GM18520 (cell line): ENCODE data around the gene NDUFAF2.

ENCODE experiments used
- ATAC-seq: cut with Tn5 transposase; IDR thresholded peaks from one replicate; pipeline ENCODE4 v1.9.1; 2021; ENCODE audit not compliant: unreplicated experiment

The NDUFAF2 gene

DNA sequence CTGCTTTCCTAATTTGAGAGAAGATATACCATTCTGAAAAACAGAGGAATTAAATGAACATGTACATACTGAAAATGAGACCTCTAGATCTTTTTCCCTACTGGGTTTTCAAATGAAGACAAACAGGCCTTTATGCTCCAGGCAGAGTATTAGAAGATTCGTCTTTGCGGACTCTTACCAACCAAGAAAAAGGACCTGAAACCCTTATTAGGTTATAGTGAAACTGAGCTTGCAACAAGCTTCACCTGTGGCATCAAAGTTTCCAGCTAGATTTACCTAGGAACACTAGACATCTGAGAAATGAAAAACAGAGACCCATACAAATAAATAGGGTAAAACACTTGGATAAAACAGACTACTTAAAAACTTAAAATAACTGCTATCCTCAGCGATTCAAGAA lies 171.0 kb downstream of the NDUFAF2 start:
- ATAC-seq: no peak

DNA sequence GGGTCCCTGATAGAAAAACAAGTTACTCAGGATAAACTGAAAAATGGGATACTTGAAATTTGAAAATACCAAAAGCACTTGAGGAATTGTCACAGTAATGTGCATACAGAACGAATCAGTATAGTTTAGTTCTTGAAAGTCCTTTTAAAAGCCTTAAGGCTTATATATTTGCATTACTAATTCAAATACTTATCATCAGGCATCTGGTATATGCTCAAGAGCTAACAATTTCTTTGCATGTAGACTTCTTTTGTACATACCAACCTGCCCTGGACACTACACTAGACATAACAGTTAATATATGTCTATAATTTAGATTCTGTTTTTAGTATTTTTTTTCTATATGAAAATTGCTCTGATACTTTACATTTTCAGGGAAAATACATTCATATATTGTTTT lies 174.1 kb downstream of the NDUFAF2 start:
- ATAC-seq: no peak

DNA sequence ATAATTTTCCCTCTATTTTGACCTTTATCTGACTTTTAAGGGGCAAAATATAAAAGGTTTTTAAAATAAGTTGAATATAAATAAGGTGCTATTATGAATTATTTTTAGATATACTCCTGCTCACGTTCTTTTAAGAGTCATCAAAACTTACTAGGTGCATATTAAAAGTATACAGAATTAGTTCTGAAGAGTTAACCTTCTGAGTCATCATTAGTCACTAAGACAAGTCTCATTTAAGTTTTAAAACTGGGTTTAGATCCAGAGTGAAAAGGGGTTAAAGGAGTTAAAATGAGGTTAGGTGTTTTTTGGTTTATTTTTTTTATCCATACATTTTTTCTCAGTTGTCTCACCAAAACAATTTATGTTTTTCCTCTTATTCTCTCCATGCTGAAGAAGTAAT lies 175.5 kb downstream of the NDUFAF2 start:
- no peak for ATAC-seq

DNA sequence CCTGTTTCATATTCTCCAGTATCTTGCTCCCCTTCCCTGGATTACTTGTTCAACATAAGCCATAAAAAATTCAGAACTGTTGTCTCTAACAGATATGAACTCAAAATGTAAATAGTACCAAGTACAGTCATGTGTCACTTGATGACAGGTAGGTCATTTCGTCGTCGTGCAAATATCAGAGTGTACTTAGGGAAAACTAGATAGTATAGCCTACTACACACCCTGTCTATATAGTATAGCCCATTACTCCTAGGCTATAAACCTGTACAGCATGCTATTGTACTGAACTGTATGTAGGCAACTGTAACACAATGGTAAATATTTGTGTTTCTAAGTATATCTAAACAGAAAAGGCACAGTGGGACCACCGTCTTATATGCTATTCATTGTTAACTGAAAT lies 178.1 kb downstream of the NDUFAF2 start:
- no peak for ATAC-seq

GRCh38 chr5:61130289-61130688 lies 185.3 kb downstream of the NDUFAF2 start:
- no peak for ATAC-seq

DNA sequence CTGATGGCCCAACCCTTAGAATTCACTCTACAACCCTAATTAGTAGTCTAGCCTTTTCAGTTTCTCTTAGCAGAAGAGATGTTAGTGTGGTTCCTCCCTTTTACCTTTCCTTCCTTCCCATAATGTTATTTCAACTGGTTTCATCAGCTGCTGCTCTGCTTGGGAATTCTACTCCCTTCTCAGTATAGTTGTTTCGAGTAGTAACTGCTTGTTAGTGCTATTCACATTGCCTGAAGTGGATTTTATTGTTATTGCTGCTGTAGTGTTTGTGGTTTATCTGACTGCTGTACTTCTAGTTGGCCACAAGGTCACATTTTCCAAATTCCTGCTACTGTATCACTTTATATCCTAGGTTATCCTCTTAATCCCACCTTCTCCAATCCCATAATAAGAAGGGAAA lies 187.6 kb downstream of the NDUFAF2 start:
- ATAC-seq: no peak

- no peak for ATAC-seq
These were observed 192.8 kb downstream of the NDUFAF2 start for GRCh38 chr5:61137835-61138234.

DNA sequence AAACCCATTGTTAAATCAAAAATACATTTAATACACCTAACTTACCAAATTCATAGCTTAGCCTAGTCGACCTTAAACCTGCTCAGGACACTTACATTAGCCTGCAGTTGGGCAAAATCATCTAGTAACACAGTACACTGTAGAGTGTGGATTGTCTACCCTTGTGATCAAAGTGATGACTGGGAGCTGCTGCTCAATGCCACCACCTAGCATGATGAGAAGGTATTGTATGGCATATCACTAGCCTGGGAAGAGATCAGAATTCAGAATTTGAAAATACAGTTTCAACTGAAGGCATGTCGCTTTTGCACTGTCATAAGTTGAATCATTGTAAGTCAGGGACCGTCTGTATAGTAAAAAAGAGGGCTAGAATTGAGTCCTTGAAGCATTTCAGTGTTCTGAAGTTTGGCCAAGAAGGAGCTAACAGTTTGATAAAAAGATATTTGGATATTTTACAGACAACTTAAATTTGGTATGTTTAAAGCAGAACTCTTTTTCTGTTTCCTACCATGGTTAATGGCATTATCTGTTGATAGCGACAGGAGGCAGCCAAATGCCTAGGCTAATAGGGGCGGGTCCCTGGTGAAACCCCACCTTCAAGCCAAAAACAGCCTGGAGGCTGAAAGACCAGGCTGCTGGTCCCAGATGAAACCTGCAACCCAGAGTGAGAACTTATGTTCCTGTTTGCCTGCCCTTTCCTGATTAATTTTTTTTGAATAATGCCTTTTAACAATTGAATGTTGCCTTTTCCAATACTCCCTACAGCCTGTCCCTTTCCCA lies 194.3 kb downstream of the NDUFAF2 start:
- ATAC-seq: no peak

DNA sequence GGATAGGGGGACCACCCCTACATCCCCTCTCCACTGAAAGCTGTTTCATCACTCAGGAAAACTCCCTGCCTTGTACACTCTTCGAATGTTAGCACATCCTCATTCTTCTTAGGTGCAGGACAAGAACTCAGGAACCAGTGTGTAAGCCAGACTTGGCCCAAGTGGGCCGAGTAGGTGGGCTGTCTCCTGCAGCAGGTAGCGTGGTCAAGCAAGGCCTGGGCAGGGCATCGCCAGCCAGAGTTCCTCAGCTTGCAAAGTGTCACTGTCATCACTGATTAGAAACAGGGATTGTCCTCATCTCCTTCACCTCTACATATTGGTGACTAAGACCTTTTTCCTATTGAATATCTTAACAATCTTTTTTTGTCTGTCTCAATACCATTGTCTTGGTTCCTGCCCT lies 194.9 kb downstream of the NDUFAF2 start:
- no peak for ATAC-seq

GRCh38 chr5:61141801-61142200 lies 196.8 kb downstream of the NDUFAF2 start:
- ATAC-seq: no peak

DNA sequence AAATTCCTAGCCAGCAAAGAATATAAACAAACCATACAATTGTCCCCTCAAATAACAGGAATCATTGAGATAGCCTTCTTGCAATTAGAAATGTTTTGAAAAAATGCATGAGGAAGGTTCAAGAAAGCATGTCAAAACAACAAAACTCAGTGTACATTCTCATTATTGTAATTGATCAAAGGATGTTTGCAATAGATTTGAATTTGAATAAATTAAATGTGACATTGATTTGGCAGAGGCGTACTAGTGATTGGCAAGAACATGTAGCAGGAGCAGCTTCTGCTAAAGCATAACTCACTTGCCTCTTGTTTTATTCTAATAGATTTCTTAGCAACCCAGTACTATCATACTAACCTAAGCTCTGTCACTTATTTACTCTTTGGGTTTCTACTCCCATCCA lies 197.4 kb downstream of the NDUFAF2 start:
- no peak for ATAC-seq

DNA sequence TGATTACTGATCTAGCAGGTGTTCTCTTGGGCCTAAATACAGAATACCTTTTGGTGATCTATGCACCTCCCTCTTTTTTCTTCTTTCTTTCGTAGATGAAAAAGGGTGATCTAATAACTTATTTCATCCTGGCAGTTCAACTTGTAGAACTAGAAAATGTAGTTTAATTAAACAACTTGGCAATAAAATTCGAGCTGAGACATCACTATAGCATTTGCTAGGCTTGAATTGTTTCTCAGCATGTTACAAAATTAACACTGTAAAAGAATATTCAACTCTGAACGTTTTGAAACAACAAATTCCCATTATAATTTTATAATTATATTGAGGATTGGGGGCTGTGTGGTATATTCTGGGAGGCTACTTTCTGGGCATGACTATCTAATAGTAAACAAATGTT lies 197.8 kb downstream of the NDUFAF2 start:
- ATAC-seq: no peak

DNA sequence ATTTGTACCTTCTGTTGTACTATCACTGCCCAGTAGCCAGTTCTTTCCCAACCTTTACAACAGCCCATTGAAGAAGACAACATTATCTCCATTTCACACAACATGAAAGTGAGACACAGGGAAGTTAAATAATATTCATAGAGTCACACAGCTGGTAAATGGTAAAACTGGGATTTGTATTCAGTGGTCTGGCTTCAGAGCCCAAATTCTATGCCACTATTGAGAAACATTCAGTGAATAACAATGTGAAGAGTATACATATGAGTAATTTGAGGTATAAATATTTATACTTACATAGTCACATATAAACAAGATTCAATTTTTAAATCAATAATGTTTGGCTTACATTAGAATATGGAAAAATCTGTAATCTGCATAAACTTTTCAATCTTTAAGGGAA lies 203.5 kb downstream of the NDUFAF2 start:
- ATAC-seq: no peak

- no peak for ATAC-seq
These were observed 206.9 kb downstream of the NDUFAF2 start for GRCh38 chr5:61151893-61152292.

DNA sequence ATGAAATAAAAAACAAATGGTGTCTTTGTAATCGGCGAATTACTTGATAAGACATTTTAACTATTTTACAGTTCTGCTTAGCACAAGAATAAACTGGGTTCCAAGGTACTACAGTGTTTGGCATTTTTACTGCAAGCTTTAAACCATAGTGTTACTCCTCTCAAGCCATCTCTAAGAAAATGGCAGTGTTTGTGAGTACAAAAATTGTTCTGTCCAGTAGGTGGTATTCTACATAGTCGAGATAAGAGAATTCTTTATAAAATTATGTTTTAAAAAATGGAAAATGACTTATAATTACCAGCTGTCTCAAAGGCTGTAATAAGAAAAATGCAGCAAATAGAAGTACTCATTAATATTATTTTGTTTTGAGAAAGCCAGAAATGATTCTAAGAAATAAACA lies 214.1 kb downstream of the NDUFAF2 start:
- no peak for ATAC-seq

DNA sequence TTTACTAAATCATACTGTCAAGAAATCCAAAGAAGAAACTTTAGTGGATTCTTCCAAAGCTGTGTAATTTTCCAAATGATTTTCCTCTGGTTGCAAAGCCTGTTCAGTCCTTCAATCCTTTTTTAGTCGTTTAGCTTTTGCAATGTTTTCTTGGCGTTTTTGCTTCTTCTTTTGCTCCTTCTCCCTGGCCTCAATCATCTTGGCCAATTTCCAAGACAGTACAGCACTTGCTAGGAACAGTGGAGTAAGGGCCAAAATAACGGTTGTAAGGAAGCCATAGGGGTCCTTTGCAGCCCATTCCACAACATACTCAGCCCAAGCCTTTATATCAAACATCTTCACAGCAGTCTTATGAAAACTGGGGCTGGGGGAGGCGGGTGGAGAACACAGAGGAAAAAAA lies 214.8 kb downstream of the NDUFAF2 start:
- ATAC-seq: no peak

DNA sequence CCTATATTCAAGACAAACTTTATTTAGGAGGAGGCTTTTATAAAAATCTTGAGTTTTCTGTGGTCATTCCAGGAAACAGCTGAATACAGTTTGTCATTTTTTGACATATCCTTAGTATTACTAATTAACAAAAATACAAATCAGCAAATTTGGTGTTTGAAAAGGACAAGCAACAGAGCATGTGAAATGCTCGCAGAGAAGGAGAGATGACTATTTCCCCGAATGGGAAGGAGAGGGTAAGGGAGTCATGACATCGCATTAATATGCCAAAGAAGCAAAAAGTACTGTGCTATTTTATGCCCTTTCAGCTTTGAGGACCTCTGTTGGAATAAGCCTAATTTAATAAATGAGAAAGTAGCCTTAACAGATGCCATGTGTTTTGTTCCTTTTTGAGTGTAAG lies 215.5 kb downstream of the NDUFAF2 start:
- ATAC-seq: no peak

DNA sequence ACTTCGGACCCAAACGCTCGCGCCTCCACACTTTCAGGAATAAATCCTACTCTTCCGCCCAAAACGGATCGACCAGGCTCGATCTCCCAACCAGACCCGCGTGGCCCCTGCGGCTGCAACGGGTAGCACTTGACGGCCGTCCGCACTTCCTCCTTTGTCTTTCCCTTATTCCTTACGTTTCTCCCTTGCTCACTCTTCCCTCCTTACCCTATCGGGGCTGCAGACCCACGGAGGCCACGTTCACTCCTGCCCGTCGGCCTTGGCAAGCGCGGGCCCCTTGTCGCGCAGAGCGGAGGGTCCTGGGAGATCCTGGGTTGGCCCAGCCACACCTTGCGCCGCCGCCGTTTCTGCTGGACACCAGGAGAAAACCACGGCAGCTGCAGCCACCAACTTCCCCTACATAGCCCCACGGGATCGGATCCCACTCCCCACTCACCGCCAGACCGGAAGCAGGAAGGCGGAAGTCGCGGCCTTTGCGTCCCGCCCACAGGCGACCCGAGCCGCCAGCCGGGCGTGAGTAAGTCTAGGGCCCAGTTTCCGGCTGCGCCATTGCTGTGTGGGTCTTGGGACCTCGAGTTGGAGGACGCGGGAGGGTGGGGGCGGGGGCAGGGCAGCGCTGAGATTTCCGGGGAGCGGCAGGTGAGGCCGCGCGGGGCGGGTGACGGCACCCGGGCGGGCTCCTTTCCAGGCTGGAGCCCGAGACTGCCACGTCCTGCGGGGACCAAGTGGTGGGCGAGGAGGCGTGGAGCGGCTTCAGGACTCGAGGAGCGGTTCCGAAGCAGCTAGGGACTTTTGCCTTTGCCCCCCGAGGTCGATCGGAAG lies 217.2 kb downstream of the NDUFAF2 start, which contains the start of gene SMIM15:
SMIM15 (minus strand) TSS at position 459 of the 822 bp plus-strand sequence. CDS start 2,297 bp downstream, outside the sequence.
- ATAC-seq: peak; percentile 96

DNA sequence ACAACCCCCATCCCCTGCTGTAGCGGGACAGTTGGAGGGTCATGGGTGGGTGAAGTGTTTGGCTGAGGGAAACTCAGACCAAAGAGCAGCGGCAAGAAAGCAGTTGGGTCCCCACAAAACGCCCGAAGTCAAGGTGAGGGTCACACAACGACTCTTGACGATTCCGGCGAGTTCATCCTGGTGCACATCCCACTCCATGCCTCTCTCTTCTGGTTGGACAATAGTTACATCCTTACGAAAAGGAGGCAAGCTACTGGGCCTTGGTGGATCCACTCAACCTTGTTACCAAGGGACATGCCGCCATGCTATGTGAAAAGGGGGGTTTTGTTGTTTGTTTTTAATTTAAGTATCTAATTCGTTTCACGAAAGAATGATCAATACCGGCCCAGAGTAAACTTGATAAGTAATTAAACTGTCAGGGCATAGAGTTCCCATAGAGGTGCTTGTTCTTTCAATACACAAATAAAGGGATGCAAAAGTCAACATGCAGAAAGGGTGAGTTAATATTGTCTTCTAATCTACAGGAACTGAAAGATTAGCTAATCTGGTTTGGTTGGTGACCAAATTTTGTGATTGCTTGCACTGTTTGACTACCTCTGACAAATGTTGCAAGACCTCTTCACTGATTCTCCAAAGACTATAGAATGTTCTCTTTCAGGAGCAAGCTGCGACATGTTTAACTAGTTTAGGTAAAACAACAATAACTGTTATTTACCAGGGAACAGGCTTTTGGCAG lies 218.0 kb downstream of the NDUFAF2 start:
- ATAC-seq: no peak

DNA sequence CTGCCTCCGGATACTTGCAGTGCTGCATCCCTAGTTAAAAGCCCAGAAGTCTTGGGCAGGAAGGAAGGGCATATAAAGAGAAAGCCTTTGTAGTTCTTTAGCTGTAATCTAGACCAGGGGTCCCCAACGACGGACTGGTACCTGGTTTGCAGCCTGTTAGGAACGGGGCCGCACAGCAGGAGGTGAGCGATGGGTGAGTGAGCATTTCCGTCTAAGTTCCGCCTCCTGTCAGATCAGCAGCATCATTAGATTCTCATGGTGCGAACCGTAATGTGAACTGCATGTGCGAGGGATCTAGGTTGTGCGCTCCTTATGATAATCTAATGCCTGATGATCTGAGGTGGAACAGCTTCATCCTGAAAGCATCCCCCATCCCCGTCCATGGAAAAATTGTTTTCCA lies 218.9 kb downstream of the NDUFAF2 start:
- no peak for ATAC-seq

- no peak for ATAC-seq
These were observed 222.4 kb downstream of the NDUFAF2 start for GRCh38 chr5:61167382-61167781.

GRCh38 chr5:61168951-61169350 lies 223.9 kb downstream of the NDUFAF2 start:
- no peak for ATAC-seq
